Esophagus muscularis mucosa (tissue), 3 donors: ENCODE data around the gene TWIST1.

Source experiments
- CTCF ChIP-seq, 3 experiments: fragments of 200-600 bp in 2 of 3; fragments of 450-650 bp in 1 of 3; sonication (generic) in 2 of 3; IDR thresholded peaks; one replicate each; pipeline ENCODE4 v1.5.1; 2017 to 2019; ENCODE audit warnings: antibody characterized with exemption in 3 of 3, mild to moderate bottlenecking in 2 of 3, moderate library complexity in 1 of 3
- POLR2A ChIP-seq: fragments of 450-650 bp; IDR thresholded peaks from one replicate; pipeline ENCODE4 v1.6.1; 2017; ENCODE audit warnings: antibody characterized with exemption, moderate library complexity, mild to moderate bottlenecking, low read depth
- POLR2AphosphoS5 ChIP-seq, 2 donors: sonication (generic); formaldehyde crosslinking; IDR thresholded peaks; one replicate each; pipeline ENCODE4 v1.6.1; 2017; ENCODE audit warnings: antibody characterized with exemption in 2 of 2

GRCh38 chr7:19128856-19129255, 11.4 kb upstream of the TWIST1 start:
- TF ChIP-seq POLR2A (no peak), CTCF (IDR thresholded peaks at IDR 0.05) (no peak), POLR2AphosphoS5 (IDR thresholded peaks at IDR 0.05) (no peak)
